ENCODE measurements around the gene CPTP. TPM values are rescaled to one million over a fixed set of nuclear protein-coding genes. Genes with fewer than 3 reads are reported as not detected.

Gene CPTP
- total and polyA plus RNA-seq, 2 of the 13 experiments (the other 11 are each of a cell fraction or from before 2014, with no cell fraction given), result 5.5 to 9.3 TPM

DNA sequence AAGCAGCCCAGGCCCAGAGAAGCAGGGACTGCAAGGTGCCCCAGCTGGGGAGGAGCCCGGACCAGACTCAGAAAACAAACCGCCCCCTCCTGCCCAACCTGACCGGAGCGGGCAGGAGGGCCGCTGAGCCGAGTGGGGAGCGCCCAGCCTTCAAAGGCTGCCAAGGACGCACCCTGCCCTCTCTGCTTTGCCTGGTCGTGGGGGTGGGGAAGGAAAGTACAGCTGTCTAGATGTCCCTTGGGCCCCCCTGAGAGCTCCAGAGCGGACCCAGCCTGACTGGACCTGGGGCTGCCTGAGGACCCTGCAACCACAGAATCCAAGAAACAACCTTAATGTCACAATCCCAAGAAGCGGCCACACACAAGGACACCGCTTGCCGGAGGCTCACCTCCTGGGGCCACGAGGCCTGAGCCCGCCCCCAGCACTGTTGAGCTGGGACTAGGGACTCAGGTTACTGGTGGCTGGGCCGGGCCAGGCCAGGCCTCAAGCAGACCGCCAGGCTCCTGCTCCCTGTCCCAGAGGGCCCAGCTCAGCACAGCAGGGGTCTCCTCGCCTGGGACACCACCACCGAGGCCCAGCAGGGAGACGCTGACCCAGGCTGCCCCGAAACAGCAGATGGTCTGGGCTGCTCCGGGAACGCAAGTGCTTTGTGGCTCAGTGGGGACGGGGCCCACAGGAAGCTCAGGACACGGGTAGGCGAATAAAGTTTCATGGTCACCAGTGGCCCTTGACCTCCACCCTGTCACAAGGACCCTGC, 23.2 kb downstream of the CPTP start (continued):
- TF ChIP-seq ZNF766 (CRISPR knock-in tag; IDR thresholded peaks at IDR 0.05; ENCODE audit: borderline replicate concordance), result no peak
- TF ChIP-seq ZFP82 (CRISPR knock-in tag; IDR thresholded peaks at IDR 0.05; ENCODE audit: borderline replicate concordance), result no peak
- no peak for TF ChIP-seq NFE2L1 (CRISPR knock-in tag; IDR thresholded peaks at IDR 0.05; ENCODE audit: borderline replicate concordance)
- peak; percentile 19; the same call in 1 of the 2 replicates for TF ChIP-seq HNF4G (IDR thresholded peaks at IDR 0.05; ENCODE audit: borderline replicate concordance, low read depth, low read length)
- TF ChIP-seq HNF4G (CRISPR knock-in tag; IDR thresholded peaks at IDR 0.05; ENCODE audit: borderline replicate concordance, low read depth), result no peak
- TF ChIP-seq ZNF580 (CRISPR knock-in tag; IDR thresholded peaks at IDR 0.05; ENCODE audit: borderline replicate concordance, low read depth), result no peak
- TF ChIP-seq MEIS2 (CRISPR knock-in tag; IDR thresholded peaks at IDR 0.05), result no peak
- no peak for TF ChIP-seq ZNF292 (CRISPR knock-in tag; IDR thresholded peaks at IDR 0.05; ENCODE audit: borderline replicate concordance, low read depth)
- TF ChIP-seq POLR2G (IDR thresholded peaks at IDR 0.05; ENCODE audit: low read depth, low read length), result peak; percentile 67
- TF ChIP-seq, protein P1, sequence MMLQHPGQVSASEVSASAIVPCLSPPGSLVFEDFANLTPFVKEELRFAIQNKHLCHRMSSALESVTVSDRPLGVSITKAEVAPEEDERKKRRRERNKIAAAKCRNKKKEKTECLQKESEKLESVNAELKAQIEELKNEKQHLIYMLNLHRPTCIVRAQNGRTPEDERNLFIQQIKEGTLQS (CRISPR knock-in tag; IDR thresholded peaks at IDR 0.05), result no peak
- no peak for TF ChIP-seq ADNP (CRISPR knock-in tag; IDR thresholded peaks at IDR 0.05)
- no peak for TF ChIP-seq MAFF (IDR thresholded peaks at IDR 0.05; ENCODE audit: low read depth, low read length)
- no peak for TF ChIP-seq ZNF83 (CRISPR knock-in tag; IDR thresholded peaks at IDR 0.05; ENCODE audit: borderline replicate concordance)
- no peak; the same call in 1 of the 2 replicates for TF ChIP-seq ZBTB3 (CRISPR knock-in tag; IDR thresholded peaks at IDR 0.05; ENCODE audit: borderline replicate concordance, low read depth)
- TF ChIP-seq ZNF740 (CRISPR knock-in tag; IDR thresholded peaks at IDR 0.05), result no peak
- no peak for TF ChIP-seq HNRNPK (IDR thresholded peaks at IDR 0.05; ENCODE audit: low read depth, low read length, poor library complexity, severe bottlenecking)
- TF ChIP-seq CHD2 (IDR thresholded peaks at IDR 0.05; ENCODE audit: low read depth, low read length), result no peak
- TF ChIP-seq YEATS2 (CRISPR knock-in tag; IDR thresholded peaks at IDR 0.05; ENCODE audit: borderline replicate concordance), result peak; percentile 66
- no peak for TF ChIP-seq TBL1XR1 (IDR thresholded peaks at IDR 0.05; ENCODE audit: borderline replicate concordance, low read length, partially characterized antibody)
- TF ChIP-seq ZNF564 (CRISPR knock-in tag; IDR thresholded peaks at IDR 0.05), result peak; percentile 29; the same call in 1 of the 2 replicates
- no peak for TF ChIP-seq JARID2 (CRISPR knock-in tag; IDR thresholded peaks at IDR 0.05; ENCODE audit: insufficient replicate concordance)
- TF ChIP-seq KDM3A (CRISPR knock-in tag; IDR thresholded peaks at IDR 0.05; ENCODE audit: low read depth), result no peak
- TF ChIP-seq SNAPC2 (CRISPR knock-in tag; IDR thresholded peaks at IDR 0.05), result no peak
- TF ChIP-seq MED13 (CRISPR knock-in tag; IDR thresholded peaks at IDR 0.05), result no peak
- peak; percentile 29; the same call in 1 of the 2 replicates for TF ChIP-seq ZNF709 (CRISPR knock-in tag; IDR thresholded peaks at IDR 0.05)
- TF ChIP-seq MAZ (IDR thresholded peaks at IDR 0.05; ENCODE audit: borderline replicate concordance, low read depth, low read length), result no peak
- TF ChIP-seq MAZ (CRISPR knock-in tag; IDR thresholded peaks at IDR 0.05; ENCODE audit: low read depth), result peak; percentile 51; the same call in 1 of the 2 replicates
- peak; percentile 70 for TF ChIP-seq ZNF574 (CRISPR knock-in tag; IDR thresholded peaks at IDR 0.05)
